HepG2 (cell line): ENCODE data around the gene COL4A3. TPM values are rescaled to one million over a fixed set of nuclear protein-coding genes. Genes with fewer than 3 reads are reported as not detected.

ENCODE experiments used
- EHMT2 ChIP-seq: fragments of 200-600 bp; sonication (generic); IDR thresholded peaks from 2 replicates; pipeline ENCODE4 v1.7.0; 2017; ENCODE audit warnings: antibody characterized with exemption, low read depth, low read length, borderline replicate concordance
- GFI1 ChIP-seq: sonication (generic); formaldehyde crosslinking; IDR thresholded peaks from 2 replicates; pipeline ENCODE4 v1.5.0; 2020; ENCODE audit warnings: missing genetic modification reagents, mild to moderate bottlenecking, borderline replicate concordance
- HMGA1 ChIP-seq: sonication (generic); formaldehyde crosslinking; conservative IDR thresholded peaks from 2 replicates; pipeline ENCODE4 v1.4.0; 2020; ENCODE audit warnings: missing genetic modification reagents
- HNF4G ChIP-seq, 2 experiments: sonication (generic) in 1 of 2; formaldehyde crosslinking in 1 of 2; IDR thresholded peaks; 2 replicates each; pipeline versions ENCODE4 v1.4.0 to v1.6.1; 2011 to 2020; ENCODE audit warnings: borderline replicate concordance in 2 of 2, low read depth in 2 of 2, mild to moderate bottlenecking in 2 of 2, low read length in 1 of 2, missing genetic modification reagents in 1 of 2, moderate library complexity in 1 of 2
- HNRNPUL1 ChIP-seq: fragments of 200-400 bp; formaldehyde crosslinking; IDR thresholded peaks from 2 replicates; pipeline ENCODE4 v1.6.1; 2017; ENCODE audit warnings: low read depth, mild to moderate bottlenecking, low read length, moderate library complexity
- RCOR2 ChIP-seq: IDR thresholded peaks from 2 replicates; pipeline ENCODE4 v1.6.1; 2016; ENCODE audit warnings: missing biosample characterization, missing genetic modification reagents
- RXRA ChIP-seq: sonication (generic); formaldehyde crosslinking; IDR thresholded peaks from 2 replicates; pipeline ENCODE4 v1.5.1; 2020; ENCODE audit warnings: missing genetic modification reagents
- SKI ChIP-seq: fragments of 450-650 bp; IDR thresholded peaks from one replicate; pipeline ENCODE4 v1.6.1; 2018; ENCODE audit warnings: mild to moderate bottlenecking; ENCODE audit not compliant: partially characterized antibody
- TP53 ChIP-seq: sonication (generic); formaldehyde crosslinking; conservative IDR thresholded peaks from 2 replicates; pipeline ENCODE4 v1.4.0; 2020; ENCODE audit warnings: missing genetic modification reagents
- TRIM24 ChIP-seq: sonication (generic); formaldehyde crosslinking; IDR thresholded peaks from 2 replicates; pipeline ENCODE4 v1.8.0; 2022; ENCODE audit warnings: mild to moderate bottlenecking, missing genetic modification reagents
- ZNF230 ChIP-seq: sonication (generic); formaldehyde crosslinking; IDR thresholded peaks from 2 replicates; pipeline ENCODE4 v1.4.0; 2020; ENCODE audit warnings: mild to moderate bottlenecking, missing genetic modification reagents
- ZNF317 ChIP-seq: sonication (generic); formaldehyde crosslinking; IDR thresholded peaks from 2 replicates; pipeline ENCODE4 v1.5.0; 2020; ENCODE audit warnings: mild to moderate bottlenecking, missing genetic modification reagents
- ZNF331 ChIP-seq: sonication (generic); formaldehyde crosslinking; IDR thresholded peaks from 2 replicates; pipeline ENCODE4 v1.4.0; 2020; ENCODE audit warnings: missing genetic modification reagents
- ZNF557 ChIP-seq: sonication (generic); formaldehyde crosslinking; IDR thresholded peaks from 2 replicates; pipeline ENCODE4 v1.4.0; 2020; ENCODE audit warnings: missing genetic modification reagents
- ZNF570 ChIP-seq: sonication (generic); formaldehyde crosslinking; IDR thresholded peaks from 2 replicates; pipeline ENCODE4 v1.4.0; 2020; ENCODE audit warnings: mild to moderate bottlenecking, missing genetic modification reagents, borderline replicate concordance
- ZNF615 ChIP-seq: sonication (generic); formaldehyde crosslinking; IDR thresholded peaks from 2 replicates; pipeline ENCODE4 v1.5.0; 2020; ENCODE audit warnings: mild to moderate bottlenecking, missing genetic modification reagents, borderline replicate concordance
- ZNF724P ChIP-seq: sonication (generic); formaldehyde crosslinking; IDR thresholded peaks from 2 replicates; pipeline ENCODE4 v1.8.0; 2022; ENCODE audit warnings: missing genetic modification reagents, borderline replicate concordance
- ZNF790 ChIP-seq: sonication (generic); formaldehyde crosslinking; IDR thresholded peaks from 2 replicates; pipeline ENCODE4 v1.8.0; 2022; ENCODE audit warnings: missing genetic modification reagents, mild to moderate bottlenecking, borderline replicate concordance
- ZNF878 ChIP-seq: sonication (generic); formaldehyde crosslinking; IDR thresholded peaks from 2 replicates; pipeline ENCODE4 v1.8.1; 2023; ENCODE audit warnings: mild to moderate bottlenecking, missing genetic modification reagents, moderate library complexity
- polyA plus RNA-seq, 8 experiments: library from polyadenylated mRNA; depleted of rRNA in 3 of 8; stranded (reverse) in 7 of 8; unstranded in 1 of 8; fragments of >200 nt; fragmentation: Illumina TruSeq in 4 of 8; extraction: Trizol in 4 of 8; gene quantifications; 2 replicates each; pipeline versions ENCODE4 v1.2.1 to v1.2.3, GENCODE V29; 2011 to 2016; ENCODE audit warnings: low read depth in 4 of 8, missing spikeins in 1 of 8, mixed read lengths in 1 of 8; ENCODE audit not compliant: insufficient read depth in 1 of 8
- total RNA-seq, 5 experiments: library from RNA; depleted of rRNA; stranded (reverse); fragments of >200 nt; fragmentation: Illumina TruSeq; extraction: Trizol; gene quantifications; 2 replicates each; pipeline ENCODE4 v1.2.3, GENCODE V29; 2016; ENCODE audit warnings: low read depth in 1 of 5
- TF ChIP-seq, protein P1 (sequence below): sonication (generic); formaldehyde crosslinking; IDR thresholded peaks from 2 replicates; pipeline ENCODE4 v1.5.0; 2020; ENCODE audit warnings: missing genetic modification reagents, mild to moderate bottlenecking, borderline replicate concordance
- TF ChIP-seq, protein P2 (sequence below): IDR thresholded peaks from 2 replicates; pipeline ENCODE4 v1.6.1; 2016; ENCODE audit warnings: missing biosample characterization, missing genetic modification reagents, low read depth
- TF ChIP-seq, protein P3 (sequence below): sonication (generic); formaldehyde crosslinking; IDR thresholded peaks from 2 replicates; pipeline ENCODE4 v1.4.0; 2020; ENCODE audit warnings: mild to moderate bottlenecking, missing genetic modification reagents

Gene COL4A3
- total and polyA plus RNA-seq, 2 of the 13 experiments (the other 11 are each of a cell fraction or from before 2014, with no cell fraction given): 0.02 TPM; not detected in 1

DNA sequence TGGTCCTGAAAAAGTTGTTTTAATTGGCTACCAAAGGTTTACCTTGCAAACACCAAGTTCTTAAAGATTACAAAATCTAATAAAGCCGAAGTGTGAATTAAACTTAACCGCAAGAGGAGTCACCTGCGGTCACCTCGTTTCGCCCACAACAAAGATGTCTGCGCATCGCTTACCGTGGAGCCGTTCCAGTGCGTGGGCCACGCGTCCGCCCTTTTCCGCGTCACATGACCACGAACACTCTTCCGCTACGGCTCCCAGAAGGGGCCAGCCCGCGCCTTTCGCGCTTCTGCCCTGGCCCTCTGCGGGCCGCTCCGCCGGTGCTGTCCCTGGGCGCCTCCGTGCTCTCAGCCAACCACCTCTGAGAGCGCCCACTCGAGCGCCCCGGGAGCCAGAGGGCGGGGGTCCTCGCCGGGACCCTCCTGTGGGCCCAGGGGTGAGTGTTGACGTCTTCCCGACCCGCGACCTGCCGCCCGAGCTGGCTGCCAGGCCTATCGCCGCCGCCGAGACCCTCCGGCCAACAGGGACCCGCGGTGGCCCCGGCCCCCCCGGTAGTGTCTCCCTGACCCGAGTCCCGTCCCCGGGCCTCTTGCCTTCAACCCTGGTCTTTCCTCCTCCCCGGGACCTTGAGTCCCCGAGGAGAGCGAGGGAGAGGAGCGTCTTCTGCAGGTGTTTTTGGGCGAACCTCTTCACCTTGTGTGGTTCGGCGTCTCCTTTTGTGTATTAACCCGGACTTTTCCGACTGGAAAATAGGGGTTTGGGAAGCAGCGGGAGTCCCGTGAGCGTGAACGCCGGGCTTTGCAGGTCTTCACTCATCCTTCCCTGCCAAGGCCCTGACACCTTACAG is 160.8 kb downstream of the COL4A3 start, which contains the start of gene MFF (continued):
- TF ChIP-seq ZNF317 (CRISPR knock-in tag) (peak; percentile 84), ZNF724P (CRISPR knock-in tag) (peak; percentile 98), ZNF878 (CRISPR knock-in tag) (peak; percentile 95), HNRNPUL1 (no peak; the same call in 1 of the 2 replicates), ZNF615 (peak; percentile 93; the same call in 1 of the 2 replicates), EHMT2 (peak; percentile 99; the same call in 1 of the 2 replicates), ZNF557 (CRISPR knock-in tag) (peak; percentile 71; the same call in 1 of the 2 replicates), GFI1 (CRISPR knock-in tag) (peak; percentile 66), RXRA (CRISPR knock-in tag) (peak; percentile 97), HMGA1 (no peak), ZNF331 (CRISPR knock-in tag) (peak; percentile 96), ZNF790 (CRISPR knock-in tag) (peak; percentile 86; the same call in 1 of the 2 replicates), ZNF230 (CRISPR knock-in tag) (peak; percentile 96), SKI (no peak), TP53 (CRISPR knock-in tag) (0 out of 2 replicates have a peak, but pooled peaks have one; percentile 64), RCOR2 (CRISPR knock-in tag) (0 out of 2 replicates have a peak, but pooled peaks have one; percentile 43), ZNF570 (CRISPR knock-in tag) (no peak), TRIM24 (CRISPR knock-in tag) (no peak), HNF4G (IDR thresholded peaks at IDR 0.05; ENCODE audit: borderline replicate concordance, low read depth, low read length) (peak; percentile 21; the same call in 1 of the 2 replicates), HNF4G (CRISPR knock-in tag; IDR thresholded peaks at IDR 0.05; ENCODE audit: borderline replicate concordance, low read depth) (peak; percentile 29; the same call in 1 of the 2 replicates)
- TF ChIP-seq, protein P1, sequence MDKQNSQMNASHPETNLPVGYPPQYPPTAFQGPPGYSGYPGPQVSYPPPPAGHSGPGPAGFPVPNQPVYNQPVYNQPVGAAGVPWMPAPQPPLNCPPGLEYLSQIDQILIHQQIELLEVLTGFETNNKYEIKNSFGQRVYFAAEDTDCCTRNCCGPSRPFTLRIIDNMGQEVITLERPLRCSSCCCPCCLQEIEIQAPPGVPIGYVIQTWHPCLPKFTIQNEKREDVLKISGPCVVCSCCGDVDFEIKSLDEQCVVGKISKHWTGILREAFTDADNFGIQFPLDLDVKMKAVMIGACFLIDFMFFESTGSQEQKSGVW (CRISPR knock-in tag): no peak
- TF ChIP-seq, protein P2, sequence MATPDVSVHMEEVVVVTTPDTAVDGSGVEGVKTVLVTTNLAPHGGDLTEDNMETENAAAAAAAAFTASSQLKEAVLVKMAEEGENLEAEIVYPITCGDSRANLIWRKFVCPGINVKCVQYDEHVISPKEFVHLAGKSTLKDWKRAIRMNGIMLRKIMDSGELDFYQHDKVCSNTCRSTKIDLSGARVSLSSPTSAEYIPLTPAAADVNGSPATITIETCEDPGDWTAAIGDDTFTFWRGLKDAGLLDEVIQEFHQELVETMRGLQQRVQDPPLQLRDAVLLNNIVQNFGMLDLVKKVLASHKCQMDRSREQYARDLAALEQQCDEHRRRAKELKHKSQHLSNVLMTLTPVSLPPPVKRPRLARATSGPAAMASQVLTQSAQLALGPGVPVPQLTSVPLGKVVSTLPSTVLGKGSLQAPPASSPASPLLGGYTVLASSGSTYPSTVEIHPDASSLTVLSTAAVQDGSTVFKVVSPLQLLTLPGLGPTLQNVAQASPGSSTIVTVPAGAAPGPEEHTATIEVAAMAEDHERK (CRISPR knock-in tag): peak; percentile 88
- TF ChIP-seq, protein P3, sequence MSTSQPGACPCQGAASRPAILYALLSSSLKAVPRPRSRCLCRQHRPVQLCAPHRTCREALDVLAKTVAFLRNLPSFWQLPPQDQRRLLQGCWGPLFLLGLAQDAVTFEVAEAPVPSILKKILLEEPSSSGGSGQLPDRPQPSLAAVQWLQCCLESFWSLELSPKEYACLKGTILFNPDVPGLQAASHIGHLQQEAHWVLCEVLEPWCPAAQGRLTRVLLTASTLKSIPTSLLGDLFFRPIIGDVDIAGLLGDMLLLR (CRISPR knock-in tag): peak; percentile 82
